Renal cortical epithelial cell (primary cell): ENCODE data around the gene ARID5A. TPM values are rescaled to one million over a fixed set of nuclear protein-coding genes. Genes with fewer than 3 reads are reported as not detected.

Source experiments
- DNase-seq: peaks from one replicate; pipeline ENCODE4 v3.0.0-alpha.2; 2011; ENCODE audit warnings: low read depth
- total RNA-seq: library from RNA; depleted of rRNA; stranded (reverse); fragments of >200 nt; gene quantifications from 2 replicates; pipeline ENCODE4 v1.2.3, GENCODE V29; 2014

The ARID5A gene
- total RNA-seq, 1 donor from 2014 or later = 3.3 TPM

GRCh38 chr2:96601382-96602292 is 65.1 kb downstream of the ARID5A start:
- no peak for DNase-seq

Other genes with a start within 250 kb of the ARID5A start
- gene SNRNP200, start 231.2 kb upstream of the ARID5A start, total RNA-seq = 36.8 and 129 TPM in 2 replicates
- 0.89 and 4.2 TPM in 2 replicates for gene ITPRIPL1, start 211.4 kb upstream of the ARID5A start, total RNA-seq
- gene NCAPH, start 201.0 kb upstream of the ARID5A start, total RNA-seq = 0.65 and 17.0 TPM in 2 replicates
- gene NEURL3, start 31.4 kb upstream of the ARID5A start, total RNA-seq = 9.0 and 31.1 TPM in 2 replicates
- gene KANSL3, start 101.6 kb downstream of the ARID5A start, total RNA-seq = 21.4 and 55.2 TPM in 2 replicates
- under 0.01 and 1.5 TPM in 2 replicates for gene FER1L5, start 106.0 kb downstream of the ARID5A start, total RNA-seq
- gene LMAN2L, start 203.3 kb downstream of the ARID5A start, total RNA-seq = 22.1 and 41.2 TPM in 2 replicates
- 2.6 and 5.4 TPM in 2 replicates for gene CNNM4, start 224.2 kb downstream of the ARID5A start, total RNA-seq